Measurements from ENCODE around the gene RPS27L. TPM values are rescaled to one million over a fixed set of nuclear protein-coding genes. Genes with fewer than 3 reads are reported as not detected.
A peak's percentile ranks its signal among the peaks of the same experiment; 100 is the strongest.

RPS27L gene
- total and polyA plus RNA-seq, 9 of the 15 experiments (the other 6 are each of a cell fraction or from before 2014, with no cell fraction given), result 72.2 to 382 (median 116) TPM

GRCh38 chr15:63160638-63161037, 3.4 kb upstream of the RPS27L start:
- Histone ChIP-seq H3K4me3 (no peak overlapping the region), H3K27ac (ENCODE audit: extremely low read depth, low read depth, low read length) (no peak overlapping the region), H4K20me1 (replicated peaks; ENCODE audit: control insufficient read depth, insufficient read depth, low read length) (no peaks in the 10 kb centered on the region), H3K36me3 (ENCODE audit: control insufficient read depth, insufficient read depth, low read length) (no peaks in the 10 kb centered on the region), H3K27me3 (ENCODE audit: control insufficient read depth in 2 of 2, insufficient read depth in 2 of 2, low read length in 2 of 2) (no peaks in the 10 kb centered on the region), H3K4me1 (replicated peaks in 1 of 2; ENCODE audit: control insufficient read depth in 2 of 2, insufficient read depth in 2 of 2, low read length in 2 of 2) (peaks cover under 1 to 12% of the 10 kb centered on the region in 2 experiments; a peak in 3 of 5 replicates), H3K79me2 (ENCODE audit: control insufficient read depth, insufficient read depth, low read length) (peaks cover 17% of the 10 kb centered on the region), H2AFZ (ENCODE audit: low read depth, low read length) (no peak overlapping the region), H3K9me3 (replicated peaks; ENCODE audit: control insufficient read depth, insufficient read depth, low read depth, low read length) (no peaks in the 10 kb centered on the region), H3K4me2 (ENCODE audit: insufficient read depth, low read length) (no peak overlapping the region), H3K9me1 (ENCODE audit: control insufficient read depth, insufficient read depth, low read length) (no peaks in the 10 kb centered on the region), H3K9ac (ENCODE audit: insufficient read depth in 1 of 2, low read depth in 2 of 2, low read length in 2 of 2) (no peak overlapping the region)
- CTCF ChIA-PET (ENCODE audit: low intra/inter-chr PET ratio), result no interaction called here
- DNase-seq (ENCODE audit: extremely low read depth in 1 of 4, low spot score in 3 of 4) (no peak), FAIRE-seq (no peak), ATAC-seq (no peak)
- in situ Hi-C loops (cut with MboI) (no loop called here), intact Hi-C loops (cut with micrococcal nuclease) (loop anchor here (10.0 kb wide), 1 partner anchor 244 kb away; no protein-coding TSS in a partner anchor)
- no TSS peak for BruUV-seq (replicated peaks)
- TF ChIP-seq VEZF1 (CRISPR knock-in tag; IDR thresholded peaks at IDR 0.05) (no peak), FOXK2 (conservative IDR thresholded peaks at IDR 0.05 in 1 of 2, IDR thresholded peaks at IDR 0.05 in 1 of 2; ENCODE audit: low read depth in 2 of 2) (no peak), ZNF121 (CRISPR knock-in tag; conservative IDR thresholded peaks at IDR 0.05) (peak; percentile 52; the same call in 1 of the 2 replicates), SIRT6 (IDR thresholded peaks at IDR 0.05; ENCODE audit: low read depth, low read length) (no peak)
- POLR2A ChIA-PET, result interaction anchor here (1.0 kb wide), 1 partner anchor 15 kb away, joined by 3 read pairs; no protein-coding TSS in a partner anchor

Measured in K562 (cell line).